ENCODE measurements around the gene DMRTC1. TPM values are rescaled to one million over a fixed set of nuclear protein-coding genes. Genes with fewer than 3 reads are reported as not detected.
"Not testable (repeated sequence)": the region's sequence is repeated elsewhere in the genome, so short reads cannot be mapped to it uniquely, and the experiment has no call there.

Gene DMRTC1
- total RNA-seq (not detected), polyA plus RNA-seq (under 1 TPM in 2 of 4 donors, not detected in 2; 0.21 to 0.26 TPM)

DNA sequence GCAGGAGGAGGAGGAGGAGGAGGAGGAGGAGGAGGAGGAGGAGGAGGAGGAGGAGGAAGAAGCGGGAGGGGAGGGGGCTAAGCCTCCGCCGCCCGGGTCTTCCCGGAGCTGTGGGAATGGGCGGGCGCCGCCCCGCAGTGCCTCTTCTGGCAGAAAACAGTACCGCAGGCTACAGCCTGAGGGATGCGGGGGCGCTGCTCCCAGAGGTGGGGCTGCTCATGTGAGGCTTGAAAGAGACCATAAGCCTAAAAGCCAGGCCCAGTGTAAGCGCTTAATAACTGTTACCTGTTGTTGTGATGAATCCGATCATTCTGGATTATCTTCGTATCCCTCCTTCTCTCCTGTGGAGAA, at the start of gene DMRTC1:
DMRTC1 (minus strand) TSS at position 19 of the 351 bp plus-strand sequence. CDS start 68,143 bp downstream, outside the sequence.
- not testable (repeated sequence) for H3K9me3 ChIP-seq (ENCODE audit: control insufficient read depth in 2 of 2, low read length in 2 of 2); DNase-seq; H3K36me3 ChIP-seq (ENCODE audit: control insufficient read depth, insufficient read depth, low read length); H3K4me1 ChIP-seq (ENCODE audit: control insufficient read depth, insufficient read depth, low read length, poor library complexity, severe bottlenecking); H3K27me3 Mint-ChIP-seq; H3K27me3 ChIP-seq (ENCODE audit: control insufficient read depth, insufficient read depth, low read length); H3K4me1 Mint-ChIP-seq; H3K4me3 ChIP-seq (ENCODE audit: low read depth, low read length); H3K4me3 Mint-ChIP-seq; H3K9me3 Mint-ChIP-seq; H3K27ac ChIP-seq (ENCODE audit: insufficient read depth, low read length, poor library complexity, severe bottlenecking); H3K27ac Mint-ChIP-seq; H3K36me3 Mint-ChIP-seq
- peak; percentile 69 to 77 for ATAC-seq (ENCODE audit: low read depth in 2 of 2)

GRCh38 chrX:72980894-72981469, 37.3 kb upstream of the DMRTC1 start:
- not testable (repeated sequence) for H3K36me3 ChIP-seq (ENCODE audit: control insufficient read depth, insufficient read depth, low read length); ATAC-seq (ENCODE audit: low read depth in 2 of 2); H3K4me1 ChIP-seq (ENCODE audit: control insufficient read depth, insufficient read depth, low read length, poor library complexity, severe bottlenecking); H3K4me3 Mint-ChIP-seq; H3K4me1 Mint-ChIP-seq; H3K27me3 ChIP-seq (ENCODE audit: control insufficient read depth, insufficient read depth, low read length); H3K9me3 ChIP-seq (ENCODE audit: control insufficient read depth in 2 of 2, low read length in 2 of 2); H3K27me3 Mint-ChIP-seq; H3K27ac ChIP-seq (ENCODE audit: insufficient read depth, low read length, poor library complexity, severe bottlenecking); DNase-seq; H3K36me3 Mint-ChIP-seq; H3K27ac Mint-ChIP-seq; H3K4me3 ChIP-seq (ENCODE audit: low read depth, low read length)
- H3K9me3 Mint-ChIP-seq = peaks cover 0 to 12% (median 0%) of the 10 kb centered on the region in 7 donors

- H3K36me3 Mint-ChIP-seq; H3K4me1 ChIP-seq (ENCODE audit: control insufficient read depth, insufficient read depth, low read length, poor library complexity, severe bottlenecking); H3K27me3 Mint-ChIP-seq; H3K9me3 Mint-ChIP-seq; ATAC-seq (ENCODE audit: low read depth in 2 of 2); H3K27ac Mint-ChIP-seq; H3K4me3 ChIP-seq (ENCODE audit: low read depth, low read length); H3K36me3 ChIP-seq (ENCODE audit: control insufficient read depth, insufficient read depth, low read length); H3K4me3 Mint-ChIP-seq; H3K27ac ChIP-seq (ENCODE audit: insufficient read depth, low read length, poor library complexity, severe bottlenecking); DNase-seq; H3K27me3 ChIP-seq (ENCODE audit: control insufficient read depth, insufficient read depth, low read length); H3K4me1 Mint-ChIP-seq; H3K9me3 ChIP-seq (ENCODE audit: control insufficient read depth in 2 of 2, low read length in 2 of 2): not testable (repeated sequence)
Measured at GRCh38 chrX:72974885-72975284, 31.2 kb upstream of the DMRTC1 start.

GRCh38 chrX:72971859-72972258, 28.2 kb upstream of the DMRTC1 start:
- H3K9me3 Mint-ChIP-seq; H3K27me3 ChIP-seq (ENCODE audit: control insufficient read depth, insufficient read depth, low read length); H3K9me3 ChIP-seq (ENCODE audit: control insufficient read depth in 2 of 2, low read length in 2 of 2); H3K4me3 ChIP-seq (ENCODE audit: low read depth, low read length); H3K36me3 Mint-ChIP-seq; H3K4me1 Mint-ChIP-seq; H3K27ac ChIP-seq (ENCODE audit: insufficient read depth, low read length, poor library complexity, severe bottlenecking); H3K4me3 Mint-ChIP-seq; ATAC-seq (ENCODE audit: low read depth in 2 of 2); H3K27ac Mint-ChIP-seq; DNase-seq; H3K4me1 ChIP-seq (ENCODE audit: control insufficient read depth, insufficient read depth, low read length, poor library complexity, severe bottlenecking); H3K36me3 ChIP-seq (ENCODE audit: control insufficient read depth, insufficient read depth, low read length); H3K27me3 Mint-ChIP-seq: not testable (repeated sequence)

DNA sequence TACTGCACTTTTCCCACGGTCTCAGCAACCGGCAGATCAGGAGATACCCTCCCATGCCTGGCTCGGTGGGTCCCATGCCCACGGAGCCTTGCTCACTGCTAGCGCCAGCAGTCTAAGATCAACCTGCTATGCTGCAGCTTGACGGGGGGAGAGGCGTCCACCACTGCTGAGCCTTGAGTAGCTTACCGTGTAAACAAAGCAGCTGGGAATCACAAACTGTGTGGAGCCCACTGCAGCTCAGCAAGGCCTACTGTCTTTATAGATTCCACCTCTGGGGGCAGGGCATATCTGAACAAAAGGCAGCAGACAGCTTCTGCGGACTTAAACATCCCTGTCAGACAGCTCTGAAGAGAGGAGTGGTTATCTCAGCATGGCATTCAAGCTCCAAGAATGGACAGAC, 16.3 kb upstream of the DMRTC1 start:
- H3K36me3 ChIP-seq (ENCODE audit: control insufficient read depth, insufficient read depth, low read length); H3K36me3 Mint-ChIP-seq; H3K27ac ChIP-seq (ENCODE audit: insufficient read depth, low read length, poor library complexity, severe bottlenecking); ATAC-seq (ENCODE audit: low read depth in 2 of 2); H3K27me3 ChIP-seq (ENCODE audit: control insufficient read depth, insufficient read depth, low read length); H3K9me3 ChIP-seq (ENCODE audit: control insufficient read depth in 2 of 2, low read length in 2 of 2); H3K9me3 Mint-ChIP-seq; DNase-seq; H3K27me3 Mint-ChIP-seq; H3K4me1 Mint-ChIP-seq; H3K27ac Mint-ChIP-seq; H3K4me3 Mint-ChIP-seq; H3K4me1 ChIP-seq (ENCODE audit: control insufficient read depth, insufficient read depth, low read length, poor library complexity, severe bottlenecking); H3K4me3 ChIP-seq (ENCODE audit: low read depth, low read length): not testable (repeated sequence)

- ATAC-seq (ENCODE audit: low read depth in 2 of 2) = peak; percentile 77 to 85
- H3K9me3 ChIP-seq (ENCODE audit: control insufficient read depth in 2 of 2, low read length in 2 of 2); H3K36me3 ChIP-seq (ENCODE audit: control insufficient read depth, insufficient read depth, low read length); H3K4me1 Mint-ChIP-seq; H3K27ac ChIP-seq (ENCODE audit: insufficient read depth, low read length, poor library complexity, severe bottlenecking); H3K36me3 Mint-ChIP-seq; H3K4me1 ChIP-seq (ENCODE audit: control insufficient read depth, insufficient read depth, low read length, poor library complexity, severe bottlenecking); H3K9me3 Mint-ChIP-seq; DNase-seq; H3K27me3 Mint-ChIP-seq; H3K4me3 ChIP-seq (ENCODE audit: low read depth, low read length); H3K27me3 ChIP-seq (ENCODE audit: control insufficient read depth, insufficient read depth, low read length); H3K27ac Mint-ChIP-seq; H3K4me3 Mint-ChIP-seq: not testable (repeated sequence)
Measured at GRCh38 chrX:72943035-72943818, 410 bp downstream of the DMRTC1 start.

GRCh38 chrX:72942272-72942671, 1.4 kb downstream of the DMRTC1 start:
- ATAC-seq (ENCODE audit: low read depth in 2 of 2); H3K4me3 Mint-ChIP-seq; DNase-seq; H3K9me3 Mint-ChIP-seq; H3K4me1 Mint-ChIP-seq; H3K9me3 ChIP-seq (ENCODE audit: control insufficient read depth in 2 of 2, low read length in 2 of 2); H3K4me1 ChIP-seq (ENCODE audit: control insufficient read depth, insufficient read depth, low read length, poor library complexity, severe bottlenecking); H3K27me3 ChIP-seq (ENCODE audit: control insufficient read depth, insufficient read depth, low read length); H3K36me3 ChIP-seq (ENCODE audit: control insufficient read depth, insufficient read depth, low read length); H3K4me3 ChIP-seq (ENCODE audit: low read depth, low read length); H3K27me3 Mint-ChIP-seq; H3K36me3 Mint-ChIP-seq; H3K27ac Mint-ChIP-seq; H3K27ac ChIP-seq (ENCODE audit: insufficient read depth, low read length, poor library complexity, severe bottlenecking): not testable (repeated sequence)

GRCh38 chrX:72937906-72938305, 5.7 kb downstream of the DMRTC1 start, which contains the start of gene FAM236A:
Gene FAM236A (plus strand): TSS chrX:72938206. CDS start chrX:72938263, 57 bp downstream.
- not testable (repeated sequence) for H3K4me1 Mint-ChIP-seq

More at GRCh38 chrX:72937906-72938305, 5.7 kb downstream of the DMRTC1 start, which contains the start of gene FAM236A:
- H3K27ac ChIP-seq (ENCODE audit: insufficient read depth, low read length, poor library complexity, severe bottlenecking); H3K36me3 ChIP-seq (ENCODE audit: control insufficient read depth, insufficient read depth, low read length); H3K27me3 Mint-ChIP-seq; ATAC-seq (ENCODE audit: low read depth in 2 of 2); H3K27ac Mint-ChIP-seq; DNase-seq; H3K4me1 ChIP-seq (ENCODE audit: control insufficient read depth, insufficient read depth, low read length, poor library complexity, severe bottlenecking); H3K9me3 Mint-ChIP-seq; H3K4me3 Mint-ChIP-seq; H3K27me3 ChIP-seq (ENCODE audit: control insufficient read depth, insufficient read depth, low read length); H3K4me3 ChIP-seq (ENCODE audit: low read depth, low read length); H3K36me3 Mint-ChIP-seq; H3K9me3 ChIP-seq (ENCODE audit: control insufficient read depth in 2 of 2, low read length in 2 of 2): not testable (repeated sequence)

Data from CD4-positive, CD25-positive, alpha-beta regulatory T cell (primary cell).